ENCODE data around the gene PCDH9.
"Not testable (repeated sequence)": the region's sequence is repeated elsewhere in the genome, so short reads cannot be mapped to it uniquely, and the experiment has no call there.

PCDH9 gene

GRCh38 chr13:67097892-67098452 is 132.2 kb downstream of the PCDH9 start:
- no peaks in the 10 kb centered on the region for H3K79me1 ChIP-seq (ENCODE audit: low read depth, low read length)
- H3K9me3 ChIP-seq (replicated peaks in 1 of 2; ENCODE audit: control insufficient read depth in 2 of 2, insufficient read depth in 1 of 2, low read depth in 1 of 2, low read length in 2 of 2) = no peaks in the 10 kb centered on the region
- H3K9ac ChIP-seq (ENCODE audit: low read depth, low read length, poor library complexity) = no peak overlapping the region
- no CpG with 5 or more reads among the region's 3 CpGs for WGBS, 2 donors (ENCODE audit: extremely low coverage in 2 of 2, insufficient read length in 2 of 2, insufficient replicate concordance in 1 of 2)
- no peak overlapping the region for H3K4me2 ChIP-seq (ENCODE audit: insufficient read depth, low read length, poor library complexity, severe bottlenecking)
- no peaks in the 10 kb centered on the region for H3K27me3 ChIP-seq (ENCODE audit: control insufficient read depth in 3 of 3, insufficient read depth in 3 of 3, low read depth in 1 of 3, low read length in 3 of 3)
- no peak overlapping the region for H3K23ac ChIP-seq (ENCODE audit: low read depth, low read length, poor library complexity)
- no peak overlapping the region for H2BK120ac ChIP-seq (ENCODE audit: low read depth, low read length)
- no peak overlapping the region for H3K27ac ChIP-seq (replicated peaks; ENCODE audit: low read length)
- no peaks in the 10 kb centered on the region for H3K36me3 ChIP-seq (replicated peaks in 1 of 2; ENCODE audit: control insufficient read depth in 2 of 2, insufficient read depth in 2 of 2, low read length in 2 of 2)
- H2AK5ac ChIP-seq (ENCODE audit: low read depth, low read length) = no peak overlapping the region
- H2BK15ac ChIP-seq (ENCODE audit: low read length) = no peak overlapping the region
- peaks cover 2 to 11% of the 10 kb centered on the region in 2 donors for H3K4me1 ChIP-seq (ENCODE audit: control insufficient read depth in 2 of 2, insufficient read depth in 1 of 2, low read depth in 1 of 2, low read length in 2 of 2)
- no peak overlapping the region for H2BK5ac ChIP-seq (ENCODE audit: low read length)
- no peak overlapping the region for H4K8ac ChIP-seq (ENCODE audit: low read depth, low read length)
- no peak overlapping the region for H3K14ac ChIP-seq (ENCODE audit: low read length)
- no peak overlapping the region for H2AFZ ChIP-seq (ENCODE audit: low read length)
- H4K91ac ChIP-seq (ENCODE audit: low read depth, low read length, poor library complexity) = no peak overlapping the region
- no peak for DNase-seq (ENCODE audit: low spot score)
- no peak overlapping the region for H3K4ac ChIP-seq (ENCODE audit: low read length)
- no peak overlapping the region for H3K18ac ChIP-seq (ENCODE audit: low read length)
- H3K4me3 ChIP-seq (ENCODE audit: low read length in 2 of 2) = no peak overlapping the region
- H2BK12ac ChIP-seq (ENCODE audit: low read length) = no peak overlapping the region

- not testable (repeated sequence) for H2BK15ac ChIP-seq (ENCODE audit: low read length)
These were observed 133.2 kb downstream of the PCDH9 start for GRCh38 chr13:67096893-67097292.

GRCh38 chr13:67096418-67096817 is 133.7 kb downstream of the PCDH9 start:
- DNase-seq (ENCODE audit: low spot score) = no peak
- H3K27me3 ChIP-seq (ENCODE audit: control insufficient read depth in 3 of 3, insufficient read depth in 3 of 3, low read depth in 1 of 3, low read length in 3 of 3) = no peaks in the 10 kb centered on the region
- WGBS, 2 donors (ENCODE audit: extremely low coverage in 2 of 2, insufficient read length in 2 of 2, insufficient replicate concordance in 1 of 2) = no CpG with 5 or more reads among the region's 2 CpGs
- H3K4me3 ChIP-seq (ENCODE audit: low read length in 2 of 2) = no peak overlapping the region
- no peak overlapping the region for H2BK5ac ChIP-seq (ENCODE audit: low read length)
- no peak overlapping the region for H4K91ac ChIP-seq (ENCODE audit: low read depth, low read length, poor library complexity)
- no peak overlapping the region for H3K4ac ChIP-seq (ENCODE audit: low read length)
- no peak overlapping the region for H3K14ac ChIP-seq (ENCODE audit: low read length)
- H3K23ac ChIP-seq (ENCODE audit: low read depth, low read length, poor library complexity) = no peak overlapping the region
- no peak overlapping the region for H3K27ac ChIP-seq (replicated peaks; ENCODE audit: low read length)
- no peak overlapping the region for H2BK12ac ChIP-seq (ENCODE audit: low read length)
- no peak overlapping the region for H4K8ac ChIP-seq (ENCODE audit: low read depth, low read length)
- no peaks in the 10 kb centered on the region for H3K36me3 ChIP-seq (replicated peaks in 1 of 2; ENCODE audit: control insufficient read depth in 2 of 2, insufficient read depth in 2 of 2, low read length in 2 of 2)
- no peak overlapping the region for H2AFZ ChIP-seq (ENCODE audit: low read length)
- no peak overlapping the region for H3K4me2 ChIP-seq (ENCODE audit: insufficient read depth, low read length, poor library complexity, severe bottlenecking)
- H3K18ac ChIP-seq (ENCODE audit: low read length) = no peak overlapping the region
- no peak overlapping the region for H2AK5ac ChIP-seq (ENCODE audit: low read depth, low read length)
- no peaks in the 10 kb centered on the region for H3K79me1 ChIP-seq (ENCODE audit: low read depth, low read length)
- no peak overlapping the region for H2BK120ac ChIP-seq (ENCODE audit: low read depth, low read length)
- H3K9me3 ChIP-seq (replicated peaks in 1 of 2; ENCODE audit: control insufficient read depth in 2 of 2, insufficient read depth in 1 of 2, low read depth in 1 of 2, low read length in 2 of 2) = no peaks in the 10 kb centered on the region
- H2BK15ac ChIP-seq (ENCODE audit: low read length) = no peak overlapping the region
- H3K9ac ChIP-seq (ENCODE audit: low read depth, low read length, poor library complexity) = no peak overlapping the region
- H3K4me1 ChIP-seq (ENCODE audit: control insufficient read depth in 2 of 2, insufficient read depth in 1 of 2, low read depth in 1 of 2, low read length in 2 of 2) = peaks cover 2 to 11% of the 10 kb centered on the region in 2 donors

More at GRCh38 chr13:67096893-67097292, 133.2 kb downstream of the PCDH9 start:
- not testable (repeated sequence) for H3K27ac ChIP-seq (replicated peaks; ENCODE audit: low read length); H3K9me3 ChIP-seq (replicated peaks in 1 of 2; ENCODE audit: control insufficient read depth in 2 of 2, insufficient read depth in 1 of 2, low read depth in 1 of 2, low read length in 2 of 2); H3K27me3 ChIP-seq (ENCODE audit: control insufficient read depth in 3 of 3, insufficient read depth in 3 of 3, low read depth in 1 of 3, low read length in 3 of 3); DNase-seq (ENCODE audit: low spot score); H2BK5ac ChIP-seq (ENCODE audit: low read length); H2BK120ac ChIP-seq (ENCODE audit: low read depth, low read length); H3K23ac ChIP-seq (ENCODE audit: low read depth, low read length, poor library complexity); H2AFZ ChIP-seq (ENCODE audit: low read length); H2BK12ac ChIP-seq (ENCODE audit: low read length); H2AK5ac ChIP-seq (ENCODE audit: low read depth, low read length); H3K14ac ChIP-seq (ENCODE audit: low read length); H3K18ac ChIP-seq (ENCODE audit: low read length); H4K91ac ChIP-seq (ENCODE audit: low read depth, low read length, poor library complexity); H3K36me3 ChIP-seq (replicated peaks in 1 of 2; ENCODE audit: control insufficient read depth in 2 of 2, insufficient read depth in 2 of 2, low read length in 2 of 2); H3K4me3 ChIP-seq (ENCODE audit: low read length in 2 of 2); H4K8ac ChIP-seq (ENCODE audit: low read depth, low read length); H3K9ac ChIP-seq (ENCODE audit: low read depth, low read length, poor library complexity); H3K4me2 ChIP-seq (ENCODE audit: insufficient read depth, low read length, poor library complexity, severe bottlenecking); H3K4ac ChIP-seq (ENCODE audit: low read length); H3K79me1 ChIP-seq (ENCODE audit: low read depth, low read length)
- no CpG with 5 or more reads among the region's 5 CpGs for WGBS, 2 donors (ENCODE audit: extremely low coverage in 2 of 2, insufficient read length in 2 of 2, insufficient replicate concordance in 1 of 2)
- H3K4me1 ChIP-seq (ENCODE audit: control insufficient read depth in 2 of 2, insufficient read depth in 1 of 2, low read depth in 1 of 2, low read length in 2 of 2) = peaks cover 2 to 11% of the 10 kb centered on the region in 2 donors

- Histone ChIP-seq H3K27ac (replicated peaks; ENCODE audit: low read length) (no peak overlapping the region), H2BK15ac (ENCODE audit: low read length) (no peak overlapping the region), H3K14ac (ENCODE audit: low read length) (no peak overlapping the region), H3K9me3 (replicated peaks in 1 of 2; ENCODE audit: control insufficient read depth in 2 of 2, insufficient read depth in 1 of 2, low read depth in 1 of 2, low read length in 2 of 2) (no peaks in the 10 kb centered on the region), H2AFZ (ENCODE audit: low read length) (no peak overlapping the region), H2BK5ac (ENCODE audit: low read length) (no peak overlapping the region), H3K27me3 (ENCODE audit: control insufficient read depth in 3 of 3, insufficient read depth in 3 of 3, low read depth in 1 of 3, low read length in 3 of 3) (no peaks in the 10 kb centered on the region), H3K9ac (ENCODE audit: low read depth, low read length, poor library complexity) (no peak overlapping the region), H3K4ac (ENCODE audit: low read length) (no peak overlapping the region), H3K4me1 (ENCODE audit: control insufficient read depth in 2 of 2, insufficient read depth in 1 of 2, low read depth in 1 of 2, low read length in 2 of 2) (peaks cover 0 to 8% of the 10 kb centered on the region in 2 donors), H3K79me1 (ENCODE audit: low read depth, low read length) (no peaks in the 10 kb centered on the region), H3K18ac (ENCODE audit: low read length) (no peak overlapping the region), H2BK120ac (ENCODE audit: low read depth, low read length) (no peak overlapping the region), H4K8ac (ENCODE audit: low read depth, low read length) (no peak overlapping the region), H4K91ac (ENCODE audit: low read depth, low read length, poor library complexity) (no peak overlapping the region), H3K23ac (ENCODE audit: low read depth, low read length, poor library complexity) (no peak overlapping the region), H3K4me2 (ENCODE audit: insufficient read depth, low read length, poor library complexity, severe bottlenecking) (no peak overlapping the region), H3K4me3 (ENCODE audit: low read length in 2 of 2) (no peak overlapping the region), H2BK12ac (ENCODE audit: low read length) (no peak overlapping the region), H2AK5ac (ENCODE audit: low read depth, low read length) (no peak overlapping the region), H3K36me3 (replicated peaks in 1 of 2; ENCODE audit: control insufficient read depth in 2 of 2, insufficient read depth in 2 of 2, low read length in 2 of 2) (no peaks in the 10 kb centered on the region)
- no CpG with 5 or more reads among the region's 1 CpG for WGBS, 2 donors (ENCODE audit: extremely low coverage in 2 of 2, insufficient read length in 2 of 2, insufficient replicate concordance in 1 of 2)
- no peak for DNase-seq (ENCODE audit: low spot score)
These were observed 134.5 kb downstream of the PCDH9 start for GRCh38 chr13:67095621-67096020.

Measured in neuronal stem cell (in vitro differentiated cells).